WERI-Rb-1 (cell line): ENCODE measurements around the gene ANKRD44.

ENCODE experiments used
- DNase-seq: peaks from one replicate; pipeline ENCODE4 v3.0.0-alpha.2; 2020
- H3K27ac ChIP-seq: fragments of 250-450 bp; sonication (Bioruptor Pico); 2 replicates; pipeline ENCODE4 v1.5.1; 2020; ENCODE audit warnings: mild to moderate bottlenecking, moderate library complexity
- H3K27me3 ChIP-seq: fragments of 250-450 bp; sonication (Bioruptor Pico); 2 replicates; pipeline ENCODE4 v1.5.1; 2021; ENCODE audit warnings: mild to moderate bottlenecking, low read depth, moderate library complexity; ENCODE audit not compliant: insufficient read depth, severe bottlenecking
- H3K36me3 ChIP-seq: fragments of 250-450 bp; sonication (Bioruptor Pico); 2 replicates; pipeline ENCODE4 v1.5.1; 2020; ENCODE audit warnings: mild to moderate bottlenecking, moderate library complexity
- H3K4me3 ChIP-seq: 2 replicates; pipeline ENCODE4 v1.5.1; 2011; ENCODE audit warnings: low read depth, mild to moderate bottlenecking, control low read depth, low read length
- H3K9me3 ChIP-seq: fragments of 250-450 bp; sonication (Bioruptor Pico); 2 replicates; pipeline ENCODE4 v1.5.1; 2021; ENCODE audit warnings: mild to moderate bottlenecking, moderate library complexity; ENCODE audit not compliant: severe bottlenecking
- CTCF ChIP-seq: IDR thresholded peaks from 2 replicates; pipeline ENCODE4 v1.5.1; 2011; ENCODE audit warnings: low read depth, mild to moderate bottlenecking, control low read depth, inconsistent platforms, low read length

The ANKRD44 gene

GRCh38 chr2:197158591-197159550 lies 151.7 kb downstream of the ANKRD44 start:
- no peak overlapping the region for H3K4me3 ChIP-seq
- no peaks in the 10 kb centered on the region for H3K36me3 ChIP-seq
- no peak for DNase-seq
- H3K9me3 ChIP-seq, result no peaks in the 10 kb centered on the region
- TF ChIP-seq CTCF, result no peak
- H3K27me3 ChIP-seq, result no peaks in the 10 kb centered on the region
- no peak overlapping the region for H3K27ac ChIP-seq

GRCh38 chr2:197157879-197158537 lies 152.6 kb downstream of the ANKRD44 start:
- DNase-seq, result no peak
- Histone ChIP-seq H3K36me3 (no peaks in the 10 kb centered on the region), H3K4me3 (no peak overlapping the region), H3K9me3 (no peaks in the 10 kb centered on the region), H3K27ac (no peak overlapping the region), H3K27me3 (no peaks in the 10 kb centered on the region)
- TF ChIP-seq CTCF, result no peak

- no peak for DNase-seq
- Histone ChIP-seq H3K4me3 (no peak overlapping the region), H3K27ac (no peak overlapping the region), H3K27me3 (no peaks in the 10 kb centered on the region), H3K36me3 (no peaks in the 10 kb centered on the region), H3K9me3 (no peaks in the 10 kb centered on the region)
- no peak for TF ChIP-seq CTCF
Measured at GRCh38 chr2:197156771-197157170, 153.8 kb downstream of the ANKRD44 start.

- Histone ChIP-seq H3K36me3 (no peaks in the 10 kb centered on the region), H3K9me3 (no peaks in the 10 kb centered on the region), H3K27ac (no peak overlapping the region), H3K27me3 (no peaks in the 10 kb centered on the region), H3K4me3 (no peak overlapping the region)
- no peak for TF ChIP-seq CTCF
- no peak for DNase-seq
Measured at GRCh38 chr2:197152451-197153228, 157.9 kb downstream of the ANKRD44 start.

- no peak for TF ChIP-seq CTCF
- H3K27ac ChIP-seq, result no peak overlapping the region
Measured at GRCh38 chr2:197149546-197149945, 161.0 kb downstream of the ANKRD44 start.

More at GRCh38 chr2:197149546-197149945, 161.0 kb downstream of the ANKRD44 start:
- no peaks in the 10 kb centered on the region for H3K36me3 ChIP-seq
- no peak overlapping the region for H3K4me3 ChIP-seq
- no peaks in the 10 kb centered on the region for H3K9me3 ChIP-seq
- no peaks in the 10 kb centered on the region for H3K27me3 ChIP-seq
- DNase-seq, result no peak
